HepG2 (cell line): Measurements from ENCODE around the gene PTPA. TPM values are rescaled to one million over a fixed set of nuclear protein-coding genes. Genes with fewer than 3 reads are reported as not detected.

ENCODE experiments used
- AHR ChIP-seq: IDR thresholded peaks from 2 replicates; pipeline ENCODE4 v1.6.1; 2018; ENCODE audit warnings: missing genetic modification reagents, missing compliant biosample characterization
- ARHGAP35 ChIP-seq: sonication (generic); formaldehyde crosslinking; IDR thresholded peaks from 2 replicates; pipeline ENCODE4 v1.9.0; 2022; ENCODE audit warnings: mild to moderate bottlenecking, inconsistent platforms, moderate library complexity, missing genetic modification reagents, borderline replicate concordance
- DNMT1 ChIP-seq: sonication (generic); formaldehyde crosslinking; IDR thresholded peaks from 2 replicates; pipeline ENCODE4 v1.5.1; 2020; ENCODE audit warnings: mild to moderate bottlenecking, missing genetic modification reagents
- EZH2 ChIP-seq: conservative IDR thresholded peaks from 2 replicates; pipeline ENCODE4 v1.6.1; 2012; ENCODE audit warnings: mild to moderate bottlenecking, low read depth, low read length, moderate library complexity
- GFI1 ChIP-seq: sonication (generic); formaldehyde crosslinking; IDR thresholded peaks from 2 replicates; pipeline ENCODE4 v1.5.0; 2020; ENCODE audit warnings: missing genetic modification reagents, mild to moderate bottlenecking, borderline replicate concordance
- JUND ChIP-seq: sonication (generic); formaldehyde crosslinking; IDR thresholded peaks from 2 replicates; pipeline ENCODE4 v1.8.0; 2022; ENCODE audit warnings: mild to moderate bottlenecking, missing genetic modification reagents
- KDM2A ChIP-seq: sonication (generic); formaldehyde crosslinking; IDR thresholded peaks from 2 replicates; pipeline ENCODE4 v1.4.0; 2020; ENCODE audit warnings: low read depth, missing genetic modification reagents, borderline replicate concordance
- KDM5B ChIP-seq: sonication (generic); formaldehyde crosslinking; IDR thresholded peaks from 2 replicates; pipeline ENCODE4 v1.4.0; 2020; ENCODE audit warnings: missing genetic modification reagents, mild to moderate bottlenecking, borderline replicate concordance
- KLF13 ChIP-seq: sonication (generic); formaldehyde crosslinking; IDR thresholded peaks from 2 replicates; pipeline ENCODE4 v1.4.0; 2020; ENCODE audit warnings: mild to moderate bottlenecking, missing genetic modification reagents
- MEF2D ChIP-seq: sonication (generic); formaldehyde crosslinking; IDR thresholded peaks from 2 replicates; pipeline ENCODE4 v1.5.1; 2020; ENCODE audit warnings: mild to moderate bottlenecking, missing genetic modification reagents
- MIER3 ChIP-seq: IDR thresholded peaks from 2 replicates; pipeline ENCODE4 v1.6.1; 2016; ENCODE audit warnings: missing compliant biosample characterization, borderline replicate concordance
- PHB2 ChIP-seq: fragments of 450-650 bp; IDR thresholded peaks from 2 replicates; pipeline ENCODE4 v1.6.1; 2018; ENCODE audit not compliant: partially characterized antibody
- RBM39 ChIP-seq: fragments of 200-400 bp; formaldehyde crosslinking; IDR thresholded peaks from one replicate; pipeline ENCODE4 v1.6.1; 2018; ENCODE audit warnings: antibody characterized with exemption, mild to moderate bottlenecking, low read depth, low read length; ENCODE audit not compliant: poor library complexity, severe bottlenecking
- SMAD9 ChIP-seq: sonication (generic); formaldehyde crosslinking; IDR thresholded peaks from 2 replicates; pipeline ENCODE4 v1.5.1; 2020; ENCODE audit warnings: mild to moderate bottlenecking, missing genetic modification reagents
- SOX5 ChIP-seq: IDR thresholded peaks from 2 replicates; pipeline ENCODE4 v1.6.1; 2016; ENCODE audit warnings: borderline replicate concordance
- ZBTB3 ChIP-seq: sonication (generic); formaldehyde crosslinking; IDR thresholded peaks from 2 replicates; pipeline ENCODE4 v1.4.0; 2020; ENCODE audit warnings: low read depth, mild to moderate bottlenecking, moderate library complexity, missing genetic modification reagents, borderline replicate concordance
- ZFP41 ChIP-seq: sonication (generic); formaldehyde crosslinking; IDR thresholded peaks from 2 replicates; pipeline ENCODE4 v1.4.0; 2020; ENCODE audit warnings: mild to moderate bottlenecking, missing genetic modification reagents, borderline replicate concordance
- ZNF10 ChIP-seq: sonication (generic); formaldehyde crosslinking; IDR thresholded peaks from 2 replicates; pipeline ENCODE4 v1.4.0; 2020; ENCODE audit warnings: mild to moderate bottlenecking, low read depth, missing genetic modification reagents, borderline replicate concordance
- ZNF550 ChIP-seq: sonication (generic); formaldehyde crosslinking; IDR thresholded peaks from 2 replicates; pipeline ENCODE4 v1.4.0; 2020; ENCODE audit warnings: mild to moderate bottlenecking, missing genetic modification reagents, borderline replicate concordance
- ZNF562 ChIP-seq: sonication (generic); formaldehyde crosslinking; IDR thresholded peaks from 2 replicates; pipeline ENCODE4 v1.8.0; 2022; ENCODE audit warnings: missing genetic modification reagents, borderline replicate concordance
- ZNF788 ChIP-seq: sonication (generic); formaldehyde crosslinking; IDR thresholded peaks from 2 replicates; pipeline ENCODE4 v1.5.0; 2020; ENCODE audit warnings: mild to moderate bottlenecking, missing genetic modification reagents, borderline replicate concordance
- ZNF878 ChIP-seq: sonication (generic); formaldehyde crosslinking; IDR thresholded peaks from 2 replicates; pipeline ENCODE4 v1.8.1; 2023; ENCODE audit warnings: mild to moderate bottlenecking, missing genetic modification reagents, moderate library complexity
- ZSCAN31 ChIP-seq: sonication (generic); formaldehyde crosslinking; IDR thresholded peaks from 2 replicates; pipeline ENCODE4 v1.5.0; 2020; ENCODE audit warnings: low read depth, mild to moderate bottlenecking, missing genetic modification reagents
- polyA plus RNA-seq, 8 experiments: library from polyadenylated mRNA; depleted of rRNA in 3 of 8; stranded (reverse) in 7 of 8; unstranded in 1 of 8; fragments of >200 nt; fragmentation: Illumina TruSeq in 4 of 8; extraction: Trizol in 4 of 8; gene quantifications; 2 replicates each; pipeline versions ENCODE4 v1.2.1 to v1.2.3, GENCODE V29; 2011 to 2016; ENCODE audit warnings: low read depth in 4 of 8, missing spikeins in 1 of 8, mixed read lengths in 1 of 8; ENCODE audit not compliant: insufficient read depth in 1 of 8
- total RNA-seq, 5 experiments: library from RNA; depleted of rRNA; stranded (reverse); fragments of >200 nt; fragmentation: Illumina TruSeq; extraction: Trizol; gene quantifications; 2 replicates each; pipeline ENCODE4 v1.2.3, GENCODE V29; 2016; ENCODE audit warnings: low read depth in 1 of 5
- TF ChIP-seq, protein P1 (sequence below): sonication (generic); formaldehyde crosslinking; conservative IDR thresholded peaks from 2 replicates; pipeline ENCODE4 v1.4.0; 2020; ENCODE audit warnings: missing genetic modification reagents
- TF ChIP-seq, protein P2 (sequence below): sonication (generic); formaldehyde crosslinking; IDR thresholded peaks from 2 replicates; pipeline ENCODE4 v1.4.0; 2020; ENCODE audit warnings: missing genetic modification reagents
- TF ChIP-seq, protein P3 (sequence below): sonication (generic); formaldehyde crosslinking; IDR thresholded peaks from 2 replicates; pipeline ENCODE4 v1.8.1; 2023; ENCODE audit warnings: mild to moderate bottlenecking, missing genetic modification reagents, borderline replicate concordance

Gene PTPA
- total and polyA plus RNA-seq, 2 of the 13 experiments (the other 11 are each of a cell fraction or from before 2014, with no cell fraction given) = 79.3 to 105 TPM

DNA sequence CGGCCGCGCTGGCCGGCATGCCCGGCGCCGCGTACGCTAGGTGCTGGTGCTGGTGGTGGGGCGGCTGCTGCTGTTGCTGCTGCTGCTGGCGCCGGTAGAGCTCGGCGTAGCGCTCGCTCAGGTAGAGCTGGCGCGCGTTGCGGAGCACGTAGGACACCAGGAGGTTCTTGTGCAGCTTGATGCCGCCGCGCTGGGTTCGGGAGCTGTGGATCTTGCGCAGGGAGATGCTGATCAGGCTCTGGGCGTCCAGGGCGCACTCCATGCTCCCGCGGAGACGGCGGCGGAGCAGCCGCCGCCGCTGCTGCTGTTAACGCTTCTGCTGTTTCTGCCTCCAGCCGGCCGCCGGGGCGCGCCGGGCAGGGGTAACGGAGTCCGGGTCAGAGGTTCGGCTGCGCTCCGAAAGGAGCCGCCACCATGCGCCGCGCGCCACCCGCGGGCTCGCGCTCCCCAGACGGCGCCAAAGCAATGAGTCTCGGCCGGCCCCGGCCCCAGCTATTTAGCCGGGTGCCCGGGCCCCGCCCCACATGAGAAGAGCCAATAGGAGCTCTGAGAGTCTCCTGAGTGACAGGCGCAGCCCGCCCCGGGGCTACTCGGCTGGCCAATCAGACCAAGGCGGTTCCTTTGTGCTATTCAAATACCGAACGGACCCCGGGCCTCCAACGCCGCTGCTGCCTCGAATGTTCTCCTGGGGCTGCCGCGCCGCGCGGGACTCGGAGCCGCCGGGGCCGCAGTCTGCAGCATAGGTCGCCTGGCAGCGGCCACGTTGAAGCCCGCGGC lies 66.8 kb downstream of the PTPA start, which contains the start of gene IER5L (continued):
- TF ChIP-seq, protein P1, sequence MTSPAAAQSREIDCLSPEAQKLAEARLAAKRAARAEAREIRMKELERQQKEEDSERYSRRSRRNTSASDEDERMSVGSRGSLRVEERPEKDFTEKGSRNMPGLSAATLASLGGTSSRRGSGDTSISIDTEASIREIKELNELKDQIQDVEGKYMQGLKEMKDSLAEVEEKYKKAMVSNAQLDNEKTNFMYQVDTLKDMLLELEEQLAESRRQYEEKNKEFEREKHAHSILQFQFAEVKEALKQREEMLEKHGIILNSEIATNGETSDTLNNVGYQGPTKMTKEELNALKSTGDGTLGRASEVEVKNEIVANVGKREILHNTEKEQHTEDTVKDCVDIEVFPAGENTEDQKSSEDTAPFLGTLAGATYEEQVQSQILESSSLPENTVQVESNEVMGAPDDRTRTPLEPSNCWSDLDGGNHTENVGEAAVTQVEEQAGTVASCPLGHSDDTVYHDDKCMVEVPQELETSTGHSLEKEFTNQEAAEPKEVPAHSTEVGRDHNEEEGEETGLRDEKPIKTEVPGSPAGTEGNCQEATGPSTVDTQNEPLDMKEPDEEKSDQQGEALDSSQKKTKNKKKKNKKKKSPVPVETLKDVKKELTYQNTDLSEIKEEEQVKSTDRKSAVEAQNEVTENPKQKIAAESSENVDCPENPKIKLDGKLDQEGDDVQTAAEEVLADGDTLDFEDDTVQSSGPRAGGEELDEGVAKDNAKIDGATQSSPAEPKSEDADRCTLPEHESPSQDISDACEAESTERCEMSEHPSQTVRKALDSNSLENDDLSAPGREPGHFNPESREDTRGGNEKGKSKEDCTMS (CRISPR knock-in tag) = no peak
- TF ChIP-seq AHR (0 out of 2 replicates have a peak, but pooled peaks have one; percentile 41), ZSCAN31 (peak; percentile 76; the same call in 1 of the 2 replicates), MIER3 (peak; percentile 62; the same call in 1 of the 2 replicates), SOX5 (0 out of 2 replicates have a peak, but pooled peaks have one; percentile 9), SMAD9 (no peak), ZNF562 (CRISPR knock-in tag) (no peak), GFI1 (CRISPR knock-in tag) (peak; percentile 53; the same call in 1 of the 2 replicates), ZNF878 (CRISPR knock-in tag) (peak; percentile 97), KLF13 (CRISPR knock-in tag) (no peak), DNMT1 (CRISPR knock-in tag) (no peak), PHB2 (no peak), ZBTB3 (CRISPR knock-in tag) (no peak), ZNF10 (CRISPR knock-in tag) (no peak), JUND (CRISPR knock-in tag) (no peak), EZH2 (no peak), ZFP41 (CRISPR knock-in tag) (no peak), MEF2D (CRISPR knock-in tag) (no peak), ARHGAP35 (CRISPR knock-in tag) (no peak), RBM39 (peak; percentile 85), ZNF788 (CRISPR knock-in tag) (peak; percentile 61; the same call in 1 of the 2 replicates), KDM2A (peak; percentile 84; the same call in 1 of the 2 replicates), ZNF550 (CRISPR knock-in tag) (no peak), KDM5B (CRISPR knock-in tag) (peak; percentile 85)
- TF ChIP-seq, protein P2, sequence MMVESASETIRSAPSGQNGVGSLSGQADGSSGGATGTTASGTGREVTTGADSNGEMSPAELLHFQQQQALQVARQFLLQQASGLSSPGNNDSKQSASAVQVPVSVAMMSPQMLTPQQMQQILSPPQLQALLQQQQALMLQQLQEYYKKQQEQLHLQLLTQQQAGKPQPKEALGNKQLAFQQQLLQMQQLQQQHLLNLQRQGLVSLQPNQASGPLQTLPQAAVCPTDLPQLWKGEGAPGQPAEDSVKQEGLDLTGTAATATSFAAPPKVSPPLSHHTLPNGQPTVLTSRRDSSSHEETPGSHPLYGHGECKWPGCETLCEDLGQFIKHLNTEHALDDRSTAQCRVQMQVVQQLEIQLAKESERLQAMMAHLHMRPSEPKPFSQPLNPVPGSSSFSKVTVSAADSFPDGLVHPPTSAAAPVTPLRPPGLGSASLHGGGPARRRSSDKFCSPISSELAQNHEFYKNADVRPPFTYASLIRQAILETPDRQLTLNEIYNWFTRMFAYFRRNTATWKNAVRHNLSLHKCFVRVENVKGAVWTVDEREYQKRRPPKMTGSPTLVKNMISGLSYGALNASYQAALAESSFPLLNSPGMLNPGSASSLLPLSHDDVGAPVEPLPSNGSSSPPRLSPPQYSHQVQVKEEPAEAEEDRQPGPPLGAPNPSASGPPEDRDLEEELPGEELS (CRISPR knock-in tag) = no peak
- TF ChIP-seq, protein P3, sequence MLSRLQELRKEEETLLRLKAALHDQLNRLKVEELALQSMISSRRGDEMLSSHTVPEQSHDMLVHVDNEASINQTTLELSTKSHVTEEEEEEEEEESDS (CRISPR knock-in tag) = peak; percentile 91; the same call in 1 of the 2 replicates
